ENCODE measurements around the gene TMEM41A.

GRCh38 chr3:185460309-185460708, 38.5 kb downstream of the TMEM41A start:
- TF ChIP-seq CTCF (IDR thresholded peaks at IDR 0.05) (no peak), EZH2 (IDR thresholded peaks at IDR 0.05; ENCODE audit: borderline replicate concordance, insufficient read depth, low read depth, low read length, poor library complexity, severe bottlenecking) (no peak)

All from B cell (primary cell).